SK-N-SH (cell line): ENCODE data around the gene DUSP1.

ENCODE experiments used
- CTCF ChIP-seq: fragments of 200-600 bp; sonication (generic); IDR thresholded peaks from 2 replicates; pipeline ENCODE4 v1.6.1; 2017; ENCODE audit warnings: antibody characterized with exemption, mild to moderate bottlenecking, moderate library complexity
- NFIC ChIP-seq: IDR thresholded peaks from 2 replicates; pipeline ENCODE4 v1.4.0; 2012; ENCODE audit warnings: borderline replicate concordance
- RAD21 ChIP-seq: IDR thresholded peaks from 2 replicates; pipeline ENCODE4 v1.6.1; 2012; ENCODE audit warnings: mild to moderate bottlenecking, low read length
- REST ChIP-seq: IDR thresholded peaks from 2 replicates; pipeline ENCODE4 v1.6.1; 2012; ENCODE audit warnings: mild to moderate bottlenecking, low read depth, low read length, moderate library complexity

DNA sequence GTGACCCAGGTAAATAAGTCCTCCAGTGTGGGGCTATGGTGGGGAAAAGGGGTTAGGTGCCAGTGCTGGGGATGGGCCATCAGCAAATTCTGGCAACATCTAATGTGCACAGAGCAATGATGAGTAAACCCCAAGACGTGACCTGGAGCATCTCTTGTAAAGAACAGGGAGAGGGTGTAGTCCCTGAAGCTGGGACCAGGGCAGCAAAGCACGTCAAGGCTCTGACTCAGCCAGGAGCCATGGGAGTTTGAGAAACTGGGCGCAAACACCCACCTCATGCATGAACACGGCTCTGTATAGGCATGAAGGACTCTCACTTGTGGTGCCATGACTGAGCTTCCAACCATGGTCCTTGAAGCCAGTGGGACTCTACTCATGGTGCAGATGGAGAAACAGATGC lies 51.8 kb downstream of the DUSP1 start:
- TF ChIP-seq REST = no peak
- no peak for TF ChIP-seq CTCF
- no peak for TF ChIP-seq NFIC
- no peak for TF ChIP-seq RAD21
